K562 (cell line): ENCODE measurements around the gene TLR5. TPM values are rescaled to one million over a fixed set of nuclear protein-coding genes. Genes with fewer than 3 reads are reported as not detected.

Experiments used
- BCL6 ChIP-seq: fragments of 250-450 bp; sonication (Bioruptor Pico); IDR thresholded peaks from 2 replicates; pipeline ENCODE4 v1.4.0; 2020
- FOXM1 ChIP-seq, 2 experiments: fragments of 450-650 bp in 1 of 2; sonication (generic) in 1 of 2; formaldehyde crosslinking in 1 of 2; IDR thresholded peaks; 2 replicates each; pipeline versions ENCODE4 v1.6.1 to v1.9.0; 2017 to 2022; ENCODE audit warnings: low read depth in 2 of 2, mild to moderate bottlenecking in 2 of 2, missing genetic modification reagents in 1 of 2, moderate library complexity in 1 of 2
- L3MBTL2 ChIP-seq: fragments of 450-650 bp; IDR thresholded peaks from 2 replicates; pipeline ENCODE4 v1.6.1; 2016; ENCODE audit warnings: mild to moderate bottlenecking, moderate library complexity
- MCM2 ChIP-seq: fragments of 450-650 bp; IDR thresholded peaks from 2 replicates; pipeline ENCODE4 v1.6.1; 2017; ENCODE audit warnings: low read depth, mild to moderate bottlenecking
- NFATC3 ChIP-seq: fragments of 450-650 bp; IDR thresholded peaks from 2 replicates; pipeline ENCODE4 v1.6.1; 2017; ENCODE audit warnings: mild to moderate bottlenecking
- NR4A1 ChIP-seq, 2 experiments: fragments of 250-450 bp in 1 of 2; fragments of 450-650 bp in 1 of 2; sonication (Bioruptor Pico) in 1 of 2; IDR thresholded peaks; 2 replicates each; pipeline versions ENCODE4 v1.4.0 to v1.6.1; 2016 to 2020; ENCODE audit warnings: mild to moderate bottlenecking in 2 of 2, missing compliant biosample characterization in 1 of 2, missing genetic modification characterization in 1 of 2, moderate library complexity in 1 of 2
- RB1 ChIP-seq: fragments of 450-650 bp; IDR thresholded peaks from 2 replicates; pipeline ENCODE4 v1.6.1; 2017; ENCODE audit warnings: low read depth, mild to moderate bottlenecking
- TAF1 ChIP-seq: IDR thresholded peaks from 2 replicates; pipeline ENCODE4 v1.6.1; 2011; ENCODE audit warnings: mild to moderate bottlenecking, low read length, moderate library complexity; ENCODE audit not compliant: insufficient read depth, control insufficient read depth, severe bottlenecking; ENCODE audit errors: extremely low read depth
- TEAD2 ChIP-seq: fragments of 450-650 bp; IDR thresholded peaks from 2 replicates; pipeline ENCODE4 v1.6.1; 2016; ENCODE audit warnings: missing genetic modification characterization, control low read depth, missing compliant biosample characterization
- ZBTB11 ChIP-seq, 3 experiments: fragments of 200-800 bp in 1 of 3; fragments of 250-450 bp in 1 of 3; fragments of 450-650 bp in 1 of 3; sonication (Bioruptor Pico) in 1 of 3; sonication (Bioruptor generic) in 1 of 3; formaldehyde crosslinking in 1 of 3; IDR thresholded peaks; 2 replicates each; pipeline versions ENCODE4 v1.6.1 to v1.8.0; 2016 to 2022; ENCODE audit warnings: mild to moderate bottlenecking in 2 of 3, missing genetic modification characterization in 2 of 3, missing compliant biosample characterization in 1 of 3, moderate library complexity in 1 of 3
- ZNF445 ChIP-seq: fragments of 250-450 bp; sonication (Bioruptor Pico); IDR thresholded peaks from 2 replicates; pipeline ENCODE4 v1.4.0; 2020; ENCODE audit warnings: low read depth, mild to moderate bottlenecking, moderate library complexity
- ZNF512 ChIP-seq: IDR thresholded peaks from 2 replicates; pipeline ENCODE4 v1.6.1; 2016; ENCODE audit warnings: missing genetic modification characterization, missing compliant biosample characterization
- ZNF551 ChIP-seq: fragments of 250-450 bp; sonication (Bioruptor Pico); IDR thresholded peaks from 2 replicates; pipeline ENCODE4 v1.5.0; 2021; ENCODE audit warnings: mild to moderate bottlenecking, moderate library complexity
- polyA plus RNA-seq, 8 experiments: library from polyadenylated mRNA; depleted of rRNA in 4 of 8; stranded (reverse) in 5 of 8; unstranded in 3 of 8; fragments of >200 nt; fragmentation: Nextera tagmentation in 2 of 8; fragmentation: Illumina TruSeq in 1 of 8; extraction: Ambion mirVana in 2 of 8; extraction: Trizol in 1 of 8; gene quantifications; 2 replicates each; pipeline versions ENCODE4 v1.2.1 to v1.2.3, GENCODE V29; 2011 to 2014; ENCODE audit warnings: inconsistent platforms in 1 of 8, missing spikeins in 1 of 8
- total RNA-seq, 7 experiments: library from RNA; depleted of rRNA in 6 of 7; stranded (reverse); fragments of >200 nt in 6 of 7; fragmentation: Illumina TruSeq in 2 of 7; extraction: Trizol in 2 of 7; gene quantifications; 2 replicates each; pipeline versions ENCODE4 v1.2.1 to v1.2.3, GENCODE V29; 2011 to 2021; ENCODE audit warnings: low replicate concordance in 1 of 7
- TF ChIP-seq, protein P1 (sequence below): fragments of 450-650 bp; IDR thresholded peaks from 2 replicates; pipeline ENCODE4 v1.6.1; 2014; ENCODE audit warnings: low read depth, mild to moderate bottlenecking, moderate library complexity, borderline replicate concordance

TLR5 gene
- total and polyA plus RNA-seq, 9 of the 15 experiments (the other 6 are each of a cell fraction or from before 2014, with no cell fraction given), result 0.93 to 7.4 (median 1.9) TPM

GRCh38 chr1:223143537-223144248, 645 bp upstream of the TLR5 start (continued):
- 0 out of 2 replicates have a peak, but pooled peaks have one; percentile 13 for TF ChIP-seq ZNF445
- TF ChIP-seq, protein P1, sequence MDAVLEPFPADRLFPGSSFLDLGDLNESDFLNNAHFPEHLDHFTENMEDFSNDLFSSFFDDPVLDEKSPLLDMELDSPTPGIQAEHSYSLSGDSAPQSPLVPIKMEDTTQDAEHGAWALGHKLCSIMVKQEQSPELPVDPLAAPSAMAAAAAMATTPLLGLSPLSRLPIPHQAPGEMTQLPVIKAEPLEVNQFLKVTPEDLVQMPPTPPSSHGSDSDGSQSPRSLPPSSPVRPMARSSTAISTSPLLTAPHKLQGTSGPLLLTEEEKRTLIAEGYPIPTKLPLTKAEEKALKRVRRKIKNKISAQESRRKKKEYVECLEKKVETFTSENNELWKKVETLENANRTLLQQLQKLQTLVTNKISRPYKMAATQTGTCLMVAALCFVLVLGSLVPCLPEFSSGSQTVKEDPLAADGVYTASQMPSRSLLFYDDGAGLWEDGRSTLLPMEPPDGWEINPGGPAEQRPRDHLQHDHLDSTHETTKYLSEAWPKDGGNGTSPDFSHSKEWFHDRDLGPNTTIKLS, result no peak
- no peak for TF ChIP-seq ZNF551 (CRISPR knock-in tag)
- TF ChIP-seq L3MBTL2, result peak; percentile 23; the same call in 1 of the 2 replicates
- TF ChIP-seq MCM2, result no peak
- no peak for TF ChIP-seq ZNF512
- no peak for TF ChIP-seq FOXM1 (IDR thresholded peaks at IDR 0.05; ENCODE audit: low read depth)
- TF ChIP-seq FOXM1 (CRISPR knock-in tag; IDR thresholded peaks at IDR 0.05; ENCODE audit: low read depth), result 0 out of 2 replicates have a peak, but pooled peaks have one; percentile 56
- TF ChIP-seq RB1, result no peak
- TF ChIP-seq TAF1, result peak; percentile 2
- TF ChIP-seq ZBTB11 (CRISPR knock-in tag; IDR thresholded peaks at IDR 0.05), result peak in 1 of 3 experiments; percentile 18; a peak in 1 of 6 replicates
- no peak for TF ChIP-seq BCL6
- no peak for TF ChIP-seq NFATC3
- no peak for TF ChIP-seq TEAD2 (tag)
- TF ChIP-seq NR4A1 (CRISPR knock-in tag; IDR thresholded peaks at IDR 0.05), result no peak
- no peak for TF ChIP-seq NR4A1 (tag; IDR thresholded peaks at IDR 0.05)
